Measurements from ENCODE around the gene UGP2.
"Not testable (repeated sequence)": the region's sequence is repeated elsewhere in the genome, so short reads cannot be mapped to it uniquely, and the experiment has no call there.

UGP2 gene

DNA sequence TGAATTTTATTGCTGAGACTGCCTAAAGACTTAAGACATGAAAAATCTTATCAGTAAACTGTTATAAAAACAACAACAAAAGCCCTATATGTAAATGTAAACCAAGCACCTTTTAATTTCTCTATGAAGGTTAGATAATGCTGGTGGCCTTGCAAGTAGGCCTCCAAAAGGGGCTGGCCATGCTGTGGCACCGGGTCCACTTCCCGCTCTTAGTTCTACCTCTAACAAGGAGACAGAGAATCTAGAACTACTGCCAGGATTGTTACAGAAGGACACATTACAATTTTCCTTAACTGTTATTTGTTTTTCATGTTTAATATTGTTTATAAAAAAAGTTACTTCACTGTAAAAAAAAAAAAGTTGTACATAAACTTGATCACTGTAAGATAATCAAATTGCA, 49.0 kb downstream of the UGP2 start:
- Mint-ChIP-seq H3K27ac (no peak overlapping the region), H3K36me3 (peaks cover 39% of the 10 kb centered on the region), H3K9me3 (no peaks in the 10 kb centered on the region), H3K27me3 (no peaks in the 10 kb centered on the region), H3K4me3 (no peak overlapping the region), H3K4me1 (no peaks in the 10 kb centered on the region)
- no peak for ATAC-seq

GRCh38 chr2:63891488-63892030, 49.9 kb downstream of the UGP2 start:
- H3K9me3 Mint-ChIP-seq: no peaks in the 10 kb centered on the region
- no peak overlapping the region for H3K27ac Mint-ChIP-seq
- no peak overlapping the region for H3K4me3 Mint-ChIP-seq
- H3K27me3 Mint-ChIP-seq: no peaks in the 10 kb centered on the region
- no peak for ATAC-seq
- no peaks in the 10 kb centered on the region for H3K4me1 Mint-ChIP-seq
- H3K36me3 Mint-ChIP-seq: peaks cover 43% of the 10 kb centered on the region

GRCh38 chr2:63893163-63893562, 51.5 kb downstream of the UGP2 start:
- no peak overlapping the region for H3K4me3 Mint-ChIP-seq
- no peak for ATAC-seq
- no peaks in the 10 kb centered on the region for H3K4me1 Mint-ChIP-seq
- H3K36me3 Mint-ChIP-seq: peaks cover 43% of the 10 kb centered on the region
- H3K27me3 Mint-ChIP-seq: no peaks in the 10 kb centered on the region
- H3K27ac Mint-ChIP-seq: no peak overlapping the region
- H3K9me3 Mint-ChIP-seq: no peaks in the 10 kb centered on the region

DNA sequence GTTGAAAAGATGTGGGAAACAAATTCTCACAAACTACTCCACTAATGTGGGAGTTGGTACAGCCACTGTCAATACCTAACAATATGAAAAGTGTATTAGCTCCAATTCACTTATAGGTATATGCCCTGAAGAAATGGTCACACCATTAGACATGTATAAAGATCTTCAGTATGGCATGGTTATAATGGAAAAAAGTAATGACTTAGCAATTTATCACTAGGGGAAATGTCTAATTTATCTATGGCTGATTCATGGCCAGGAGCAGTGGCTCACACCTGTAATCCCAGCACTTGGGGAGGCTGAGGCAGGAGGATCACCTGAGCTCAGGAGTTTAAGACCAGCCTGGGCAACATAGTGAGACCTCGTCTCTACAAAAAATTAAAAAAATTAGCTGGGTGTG, 52.5 kb downstream of the UGP2 start:
- ATAC-seq: no peak
- H3K4me1 Mint-ChIP-seq: no peaks in the 10 kb centered on the region
- H3K27me3 Mint-ChIP-seq: no peaks in the 10 kb centered on the region
- H3K9me3 Mint-ChIP-seq: no peaks in the 10 kb centered on the region
- peaks cover 43% of the 10 kb centered on the region for H3K36me3 Mint-ChIP-seq
- H3K4me3 Mint-ChIP-seq: no peak overlapping the region
- H3K27ac Mint-ChIP-seq: no peak overlapping the region

DNA sequence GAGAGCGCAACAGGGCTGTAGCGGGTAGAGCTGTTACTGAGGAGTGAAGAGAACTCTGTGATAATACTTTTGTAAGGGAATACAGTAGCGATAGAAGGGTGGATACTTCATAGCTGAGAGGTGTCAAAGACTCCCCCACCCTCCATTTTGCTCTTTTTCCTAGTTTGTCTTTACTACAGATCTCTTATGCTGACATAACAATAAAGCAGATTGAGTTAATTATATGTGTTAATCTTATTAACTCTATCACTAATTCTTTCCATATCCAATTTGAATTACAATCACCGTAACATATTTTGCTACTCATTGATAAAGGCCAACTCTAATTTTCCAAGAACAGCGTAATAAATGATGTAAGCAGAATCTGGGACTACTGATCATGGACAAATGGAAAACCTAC, 57.1 kb downstream of the UGP2 start:
- Mint-ChIP-seq H3K27ac (no peak overlapping the region), H3K27me3 (no peaks in the 10 kb centered on the region), H3K4me1 (peaks cover 6% of the 10 kb centered on the region), H3K36me3 (peaks cover 69% of the 10 kb centered on the region), H3K4me3 (no peak overlapping the region), H3K9me3 (peaks cover 3% of the 10 kb centered on the region)
- no peak for ATAC-seq

DNA sequence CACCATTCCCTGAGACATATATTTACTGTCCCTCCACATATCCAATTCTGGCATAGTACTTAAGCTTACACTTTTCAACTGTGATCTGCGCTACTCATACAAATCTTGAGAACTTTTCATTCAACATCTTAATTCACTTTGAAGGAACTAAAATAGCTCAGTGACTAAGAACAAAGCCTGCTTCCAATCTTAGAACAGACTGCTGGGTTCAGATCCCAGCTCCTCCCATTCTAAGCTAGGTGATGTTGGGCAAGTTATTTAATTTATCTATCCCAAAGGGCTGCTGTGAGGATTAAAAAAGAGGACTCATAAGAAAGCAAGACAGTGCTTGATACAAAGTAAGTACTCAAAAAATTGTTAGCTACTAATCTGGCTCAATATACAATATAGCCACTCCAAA, 57.9 kb downstream of the UGP2 start:
- ATAC-seq: no peak
- H3K9me3 Mint-ChIP-seq: peaks cover 3% of the 10 kb centered on the region
- H3K4me1 Mint-ChIP-seq: peaks cover 6% of the 10 kb centered on the region
- H3K27ac Mint-ChIP-seq: no peak overlapping the region
- peaks cover 66% of the 10 kb centered on the region for H3K36me3 Mint-ChIP-seq
- H3K4me3 Mint-ChIP-seq: no peak overlapping the region
- no peaks in the 10 kb centered on the region for H3K27me3 Mint-ChIP-seq

GRCh38 chr2:63902149-63902548, 60.5 kb downstream of the UGP2 start:
- peaks cover 6% of the 10 kb centered on the region for H3K4me1 Mint-ChIP-seq
- H3K27me3 Mint-ChIP-seq: no peaks in the 10 kb centered on the region
- no peak overlapping the region for H3K27ac Mint-ChIP-seq
- peaks cover 80% of the 10 kb centered on the region for H3K36me3 Mint-ChIP-seq
- H3K4me3 Mint-ChIP-seq: no peak overlapping the region
- H3K9me3 Mint-ChIP-seq: peaks cover 3% of the 10 kb centered on the region
- ATAC-seq: no peak

GRCh38 chr2:63903003-63903402, 61.3 kb downstream of the UGP2 start:
- Mint-ChIP-seq H3K4me1 (peaks cover 6% of the 10 kb centered on the region), H3K27me3 (no peaks in the 10 kb centered on the region), H3K36me3 (peaks cover 87% of the 10 kb centered on the region), H3K9me3 (peaks cover 3% of the 10 kb centered on the region), H3K27ac (no peak overlapping the region), H3K4me3 (no peak overlapping the region)
- ATAC-seq: no peak

DNA sequence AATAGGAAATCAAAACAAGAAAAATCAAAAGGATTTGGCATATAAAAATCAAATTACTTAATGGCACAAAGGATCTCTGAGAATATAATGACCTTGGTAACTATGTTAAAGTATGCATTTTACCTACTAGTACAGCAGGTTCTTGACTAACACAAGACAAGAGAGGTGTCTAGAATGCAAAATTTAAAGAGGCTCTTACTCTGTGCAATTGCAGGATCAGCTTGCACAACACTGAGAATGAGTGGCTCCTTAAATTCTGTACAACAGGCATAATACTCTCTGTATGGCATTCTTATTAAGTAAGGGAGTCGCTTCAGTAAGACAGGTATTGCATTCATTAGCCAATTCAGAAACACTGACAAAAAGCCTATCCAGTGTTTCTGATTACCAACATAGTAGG, 72.6 kb downstream of the UGP2 start:
- Mint-ChIP-seq H3K9me3 (no peaks in the 10 kb centered on the region), H3K27me3 (no peaks in the 10 kb centered on the region), H3K4me1 (no peaks in the 10 kb centered on the region), H3K4me3 (no peak overlapping the region), H3K27ac (no peak overlapping the region), H3K36me3 (peaks cover 58% of the 10 kb centered on the region)
- ATAC-seq: no peak

GRCh38 chr2:63926815-63927214, 85.1 kb downstream of the UGP2 start:
- ATAC-seq: no peak
- Mint-ChIP-seq H3K4me1 (peaks cover 8% of the 10 kb centered on the region), H3K4me3 (no peak overlapping the region), H3K27me3 (no peaks in the 10 kb centered on the region), H3K9me3 (no peaks in the 10 kb centered on the region), H3K36me3 (peaks cover 85% of the 10 kb centered on the region), H3K27ac (no peak overlapping the region)

- not testable (repeated sequence) for H3K4me1 Mint-ChIP-seq, H3K27me3 Mint-ChIP-seq
Observed at GRCh38 chr2:63932104-63932503, 90.4 kb downstream of the UGP2 start.

More at GRCh38 chr2:63932104-63932503, 90.4 kb downstream of the UGP2 start:
- H3K27ac Mint-ChIP-seq, ATAC-seq, H3K4me3 Mint-ChIP-seq, H3K9me3 Mint-ChIP-seq: not testable (repeated sequence)
- H3K36me3 Mint-ChIP-seq: peaks cover 81% of the 10 kb centered on the region

Measured in stimulated activated memory B cell treated with anti-CD40 and anti-IgM and Interleukin-4, amounts not matched to agents 10 μg/mL and 1 μg/mL and 100 μg/mL, for 72 hours (primary cell).